Measurements from ENCODE around the gene GPHA2.
A peak's percentile ranks its signal among the peaks of the same experiment; 100 is the strongest.

GPHA2 gene

DNA sequence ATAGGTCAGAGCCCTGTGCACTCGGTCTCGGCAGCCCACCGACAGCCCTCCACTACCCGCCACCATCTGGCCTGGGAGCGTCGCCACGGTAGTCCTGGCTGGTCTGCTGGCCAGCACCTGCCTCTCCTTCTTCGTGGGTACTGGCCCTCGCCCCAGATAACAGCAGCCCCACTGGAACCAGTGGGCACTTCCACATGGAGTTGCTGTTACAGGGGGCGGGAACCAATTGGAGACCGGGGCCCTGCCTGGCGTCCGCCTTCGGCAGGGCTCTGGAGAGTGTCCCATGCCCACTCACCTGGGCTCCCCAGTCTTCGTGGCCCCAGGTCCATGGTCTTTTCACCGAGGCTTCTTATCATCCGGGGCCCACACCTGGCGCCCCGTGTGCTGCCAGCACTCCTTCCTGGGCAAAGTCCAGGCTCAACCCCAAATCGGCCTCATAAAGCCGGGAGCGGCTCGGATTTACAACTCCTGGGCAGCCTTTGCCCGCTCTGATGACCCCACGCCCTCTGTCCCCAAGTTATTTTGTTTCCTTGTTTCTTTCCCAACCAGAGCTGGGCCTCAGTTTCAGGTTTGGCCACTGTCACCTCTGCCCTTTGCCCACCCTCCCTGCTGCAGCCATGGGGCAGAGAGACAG lies 44.4 kb downstream of the GPHA2 start:
- peaks cover 5% of the 10 kb centered on the region for H3K4me1 ChIP-seq (ENCODE audit: control insufficient read depth, insufficient read depth, low read length)
- H3K27ac ChIP-seq (ENCODE audit: low read length), result no peak overlapping the region
- no peaks in the 10 kb centered on the region for H3K9me3 ChIP-seq (ENCODE audit: control insufficient read depth, insufficient read depth, low read length)
- no CpG with 5 or more reads among the region's 25 CpGs for WGBS (ENCODE audit: insufficient coverage, insufficient read length)
- H3K27me3 ChIP-seq (ENCODE audit: control insufficient read depth, insufficient read depth, low read length), result no peaks in the 10 kb centered on the region
- H3K36me3 ChIP-seq (ENCODE audit: control insufficient read depth, insufficient read depth, low read length), result peaks cover 4% of the 10 kb centered on the region; the same call in 1 of the 2 replicates
- no peak for DNase-seq (ENCODE audit: low read depth, low spot score)
- H3K4me3 ChIP-seq (ENCODE audit: low read length), result no peak overlapping the region

DNA sequence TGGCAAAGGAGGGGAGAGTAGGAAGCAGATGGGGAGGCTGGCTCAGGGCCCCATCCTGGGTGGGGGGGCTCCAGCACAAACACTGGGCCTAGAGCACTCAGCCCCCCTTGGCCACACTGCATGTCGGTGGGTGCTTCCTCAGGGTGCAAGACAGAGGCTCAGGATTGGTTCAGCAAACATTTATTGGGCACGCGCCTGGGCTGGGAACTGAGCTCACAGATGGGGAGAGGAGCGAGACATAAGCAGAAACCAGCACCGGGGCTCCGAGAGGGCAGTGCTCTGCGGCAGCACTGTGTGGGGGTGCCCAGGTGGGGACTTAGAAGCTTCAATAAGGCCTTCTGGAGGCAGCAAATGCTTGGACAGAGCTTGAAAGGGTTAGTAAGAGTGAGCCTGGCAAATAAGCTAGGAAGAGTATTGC lies 45.2 kb downstream of the GPHA2 start:
- no CpG with 5 or more reads among the region's 7 CpGs for WGBS (ENCODE audit: insufficient coverage, insufficient read length)
- Histone ChIP-seq H3K36me3 (ENCODE audit: control insufficient read depth, insufficient read depth, low read length) (peaks cover 4% of the 10 kb centered on the region; the same call in 1 of the 2 replicates), H3K27ac (ENCODE audit: low read length) (no peak overlapping the region), H3K4me1 (ENCODE audit: control insufficient read depth, insufficient read depth, low read length) (peaks cover 5% of the 10 kb centered on the region), H3K4me3 (ENCODE audit: low read length) (no peak overlapping the region), H3K27me3 (ENCODE audit: control insufficient read depth, insufficient read depth, low read length) (no peaks in the 10 kb centered on the region), H3K9me3 (ENCODE audit: control insufficient read depth, insufficient read depth, low read length) (no peaks in the 10 kb centered on the region)
- DNase-seq (ENCODE audit: low read depth, low spot score), result no peak

DNA sequence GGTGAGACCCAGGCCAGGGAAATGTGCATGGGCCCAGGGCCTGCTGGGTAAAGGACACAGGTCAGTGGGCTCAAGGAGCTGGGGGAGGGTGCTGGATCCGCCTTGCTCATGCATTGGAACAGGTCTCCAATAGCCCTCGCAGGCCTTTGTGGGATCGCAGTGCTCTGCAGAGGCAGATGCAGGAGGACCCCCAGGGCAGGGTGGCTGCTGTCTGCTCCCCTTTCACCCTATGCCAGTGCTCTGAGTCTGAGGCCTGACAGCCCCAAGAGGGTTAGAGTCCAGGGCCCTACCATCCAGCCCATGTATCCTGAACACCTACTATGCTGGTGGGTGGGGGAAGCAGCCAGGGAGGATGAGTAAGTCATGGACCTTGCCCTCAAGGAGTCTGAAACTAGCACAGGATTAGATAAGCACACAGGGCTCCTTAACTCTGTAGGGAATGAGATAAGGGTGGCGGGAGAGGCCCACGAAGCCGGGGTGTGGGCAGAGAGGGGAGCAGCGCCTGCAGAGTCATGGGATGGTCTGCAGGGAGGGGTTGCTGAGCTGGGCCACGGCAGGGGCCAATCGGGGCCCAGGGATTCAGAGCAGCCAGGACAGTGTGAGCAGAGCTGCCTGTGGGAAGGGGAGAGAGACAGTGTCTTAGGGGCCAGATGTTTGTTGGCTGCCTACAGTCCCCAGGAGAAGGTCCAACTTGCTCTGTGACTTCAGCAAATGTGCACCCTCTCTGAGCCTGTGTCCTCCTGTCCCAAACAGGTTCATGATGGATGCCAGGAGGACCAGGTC lies 46.8 kb downstream of the GPHA2 start:
- Histone ChIP-seq H3K9me3 (ENCODE audit: control insufficient read depth, insufficient read depth, low read length) (no peaks in the 10 kb centered on the region), H3K4me3 (ENCODE audit: low read length) (no peak overlapping the region), H3K4me1 (ENCODE audit: control insufficient read depth, insufficient read depth, low read length) (peaks cover 5% of the 10 kb centered on the region; the same call in 1 of the 2 replicates), H3K36me3 (ENCODE audit: control insufficient read depth, insufficient read depth, low read length) (no peaks in the 10 kb centered on the region), H3K27me3 (ENCODE audit: control insufficient read depth, insufficient read depth, low read length) (no peaks in the 10 kb centered on the region), H3K27ac (ENCODE audit: low read length) (no peak overlapping the region)
- no peak for DNase-seq (ENCODE audit: low read depth, low spot score)
- no CpG with 5 or more reads among the region's 9 CpGs for WGBS (ENCODE audit: insufficient coverage, insufficient read length)

DNA sequence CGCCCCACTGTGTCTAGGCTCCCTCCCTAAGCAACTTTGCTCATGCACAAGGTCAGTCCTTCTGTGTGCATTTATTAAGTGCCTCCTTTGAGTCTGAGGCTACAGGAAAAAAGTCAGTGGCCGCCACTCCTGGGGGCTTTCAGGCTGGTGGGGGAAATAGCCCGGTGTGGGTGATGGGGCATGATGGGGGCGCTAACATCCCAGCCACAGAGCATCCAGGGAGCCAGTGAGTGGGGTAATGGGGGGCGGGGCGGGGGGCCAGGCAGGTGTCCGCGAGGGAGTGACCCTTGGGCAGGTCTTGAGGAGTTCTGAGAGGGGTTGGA lies 47.3 kb downstream of the GPHA2 start:
- H3K27ac ChIP-seq (ENCODE audit: low read length), result no peak overlapping the region
- H3K4me1 ChIP-seq (ENCODE audit: control insufficient read depth, insufficient read depth, low read length), result peaks cover 5% of the 10 kb centered on the region; the same call in 1 of the 2 replicates

DNA sequence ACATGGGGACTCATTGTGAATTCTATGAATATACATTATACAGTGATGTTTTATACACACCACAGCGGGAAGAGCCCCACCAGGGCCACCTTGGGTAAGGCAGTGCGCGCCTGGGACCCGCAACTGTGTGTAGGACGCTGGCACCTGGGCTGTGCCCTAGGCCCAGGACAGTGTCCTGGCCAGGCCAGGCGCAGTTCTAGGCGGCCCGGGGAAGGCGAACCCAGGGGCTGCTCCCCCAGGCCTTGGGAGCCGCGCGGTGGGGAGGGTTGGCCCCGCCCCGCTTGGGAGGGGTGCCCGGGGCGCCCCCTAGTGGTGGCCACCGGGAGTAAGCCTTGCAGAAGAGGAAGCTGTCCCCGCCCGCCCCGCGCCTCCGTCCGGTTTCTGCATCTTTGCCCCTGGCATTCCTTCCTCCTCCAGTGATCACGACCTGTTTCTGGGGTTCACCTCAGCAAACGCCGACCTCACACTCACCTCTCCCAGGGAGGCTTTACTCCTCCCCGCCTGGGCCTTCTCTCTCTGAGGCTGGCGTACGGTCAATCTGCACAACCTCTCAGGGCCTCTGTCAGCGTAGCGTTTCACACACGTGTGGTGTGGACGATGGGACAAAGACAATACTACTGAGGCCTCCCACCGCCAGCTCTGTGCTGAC lies 47.8 kb downstream of the GPHA2 start:
- H3K27ac ChIP-seq (ENCODE audit: low read length), result no peak overlapping the region
- peak overlapping the region; percentile 15; the same call in 1 of the 2 replicates for H3K4me3 ChIP-seq (ENCODE audit: low read length)
- H3K9me3 ChIP-seq (ENCODE audit: control insufficient read depth, insufficient read depth, low read length), result no peaks in the 10 kb centered on the region
- DNase-seq (ENCODE audit: low read depth, low spot score), result peak; percentile 37
- H3K36me3 ChIP-seq (ENCODE audit: control insufficient read depth, insufficient read depth, low read length), result no peaks in the 10 kb centered on the region
- no peaks in the 10 kb centered on the region for H3K27me3 ChIP-seq (ENCODE audit: control insufficient read depth, insufficient read depth, low read length)
- peaks cover 5% of the 10 kb centered on the region; the same call in 1 of the 2 replicates for H3K4me1 ChIP-seq (ENCODE audit: control insufficient read depth, insufficient read depth, low read length)
- no CpG with 5 or more reads among the region's 34 CpGs for WGBS (ENCODE audit: insufficient coverage, insufficient read length)

More for the DNA sequence above, 47.3 kb downstream of the GPHA2 start:
- H3K36me3 ChIP-seq (ENCODE audit: control insufficient read depth, insufficient read depth, low read length), result no peaks in the 10 kb centered on the region
- H3K27me3 ChIP-seq (ENCODE audit: control insufficient read depth, insufficient read depth, low read length), result no peaks in the 10 kb centered on the region
- DNase-seq (ENCODE audit: low read depth, low spot score), result no peak
- no peaks in the 10 kb centered on the region for H3K9me3 ChIP-seq (ENCODE audit: control insufficient read depth, insufficient read depth, low read length)
- H3K4me3 ChIP-seq (ENCODE audit: low read length), result no peak overlapping the region
- WGBS (ENCODE audit: insufficient coverage, insufficient read length), result no CpG with 5 or more reads among the region's 8 CpGs

DNA sequence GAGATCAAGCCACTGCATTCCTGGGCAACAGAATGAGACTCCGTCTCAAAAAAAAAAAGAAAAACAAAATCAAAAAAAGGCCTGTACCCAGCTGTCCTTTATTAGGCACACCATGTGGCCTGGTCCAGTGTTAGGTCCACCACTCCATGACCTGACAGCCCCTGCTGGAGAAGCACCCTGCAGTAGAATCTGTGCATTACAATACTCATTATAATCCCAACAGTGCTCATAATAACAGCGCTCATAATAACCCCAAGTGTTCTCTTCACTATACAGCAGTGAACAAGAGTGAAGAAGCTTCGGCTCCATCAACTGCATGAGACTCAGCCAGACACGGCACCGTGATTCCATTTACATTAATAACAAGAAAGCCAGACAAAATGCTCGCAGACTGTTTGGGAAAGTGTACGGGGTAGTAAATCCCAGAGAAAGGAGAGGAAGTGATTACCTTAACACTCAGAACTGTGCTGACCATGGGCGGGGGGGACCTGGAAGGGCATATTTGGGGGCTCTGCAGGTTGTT lies 48.4 kb downstream of the GPHA2 start:
- no peak for DNase-seq (ENCODE audit: low read depth, low spot score)
- Histone ChIP-seq H3K4me1 (ENCODE audit: control insufficient read depth, insufficient read depth, low read length) (peaks cover 5% of the 10 kb centered on the region; the same call in 1 of the 2 replicates), H3K27me3 (ENCODE audit: control insufficient read depth, insufficient read depth, low read length) (no peaks in the 10 kb centered on the region), H3K4me3 (ENCODE audit: low read length) (no peak overlapping the region), H3K36me3 (ENCODE audit: control insufficient read depth, insufficient read depth, low read length) (no peaks in the 10 kb centered on the region), H3K9me3 (ENCODE audit: control insufficient read depth, insufficient read depth, low read length) (no peaks in the 10 kb centered on the region), H3K27ac (ENCODE audit: low read length) (no peak overlapping the region)
- no CpG with 5 or more reads among the region's 8 CpGs for WGBS (ENCODE audit: insufficient coverage, insufficient read length)

DNA sequence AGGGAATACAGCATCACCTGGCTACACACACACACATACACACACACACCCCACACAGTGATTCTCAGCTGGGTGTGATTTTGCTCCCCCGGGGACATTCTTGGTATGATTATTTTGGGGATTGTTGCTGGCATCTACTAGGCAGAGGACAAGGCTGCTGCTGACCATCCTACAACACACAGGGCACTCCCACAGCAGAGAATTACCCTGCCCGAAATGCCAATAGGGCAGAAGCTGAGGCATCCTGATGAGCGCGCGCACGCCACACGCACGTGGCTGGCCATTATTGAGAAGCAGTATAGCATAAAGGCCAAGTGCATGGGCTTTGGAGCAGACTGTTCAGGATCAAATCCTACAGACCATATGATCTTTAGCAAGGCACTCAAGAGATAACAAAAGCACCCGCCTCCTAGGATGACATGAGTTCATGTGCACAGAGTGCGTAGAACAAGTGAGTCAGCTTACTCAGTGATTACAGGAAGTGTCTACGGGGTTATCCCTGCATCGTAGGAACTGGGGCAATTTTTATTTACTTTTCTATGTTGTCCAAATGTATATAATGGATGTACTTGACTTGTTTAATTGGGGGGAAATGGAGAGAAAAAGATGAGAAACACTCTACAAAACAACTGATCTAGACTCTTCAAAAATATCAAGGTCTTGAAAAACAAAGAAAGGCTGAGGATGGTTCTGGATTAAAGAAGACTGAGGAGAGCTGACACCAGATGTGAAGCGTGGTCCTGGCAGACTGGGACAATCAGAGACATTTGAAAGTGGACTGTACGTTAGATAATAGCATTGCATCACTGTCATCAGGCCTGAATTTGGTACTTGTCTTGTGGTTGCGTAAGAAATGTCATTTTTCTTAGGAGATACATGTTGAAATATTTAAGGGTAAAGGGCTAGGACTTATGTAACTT lies 50.1 kb downstream of the GPHA2 start:
- Histone ChIP-seq H3K4me3 (ENCODE audit: low read length) (no peak overlapping the region), H3K9me3 (ENCODE audit: control insufficient read depth, insufficient read depth, low read length) (no peaks in the 10 kb centered on the region), H3K27me3 (ENCODE audit: control insufficient read depth, insufficient read depth, low read length) (no peaks in the 10 kb centered on the region), H3K4me1 (ENCODE audit: control insufficient read depth, insufficient read depth, low read length) (peaks cover 5% of the 10 kb centered on the region; the same call in 1 of the 2 replicates), H3K27ac (ENCODE audit: low read length) (no peak overlapping the region), H3K36me3 (ENCODE audit: control insufficient read depth, insufficient read depth, low read length) (no peaks in the 10 kb centered on the region)
- DNase-seq (ENCODE audit: low read depth, low spot score), result no peak
- WGBS (ENCODE audit: insufficient coverage, insufficient read length), result no CpG with 5 or more reads among the region's 15 CpGs

All from iPS DF 6.9 (cell line).